ENCODE data around the gene MPZL3. TPM values are rescaled to one million over a fixed set of nuclear protein-coding genes. Genes with fewer than 3 reads are reported as not detected.

MPZL3 gene
- total and polyA plus RNA-seq, 12 donors, result 0.28 to 3.2 (median 0.85) TPM

GRCh38 chr11:118295199-118295598 is 43.0 kb upstream of the MPZL3 start:
- DNase-seq, result no peak
- Histone ChIP-seq H3K4me1 (replicated peaks in 1 of 2) (no peaks in the 10 kb centered on the region), H3K27ac (no peak overlapping the region), H3K27me3 (peaks cover 3% of the 10 kb centered on the region), H3K36me3 (replicated peaks in 1 of 2) (no peaks in the 10 kb centered on the region), H3K9me3 (replicated peaks in 1 of 3) (no peaks in the 10 kb centered on the region), H3K4me3 (no peak overlapping the region)
- TF ChIP-seq CTCF (IDR thresholded peaks at IDR 0.05) (no peak), POLR2A (IDR thresholded peaks at IDR 0.05) (no peak)
- intact Hi-C loops (cut with DNase I), result no loop called here
- WGBS, 4 donors, result 62 to 79% (median 75%) methylated on average over 5 of the region's 5 CpGs

- no peaks in the 10 kb centered on the region for H3K9me3 ChIP-seq (replicated peaks in 1 of 3)
- H3K27me3 ChIP-seq, result peaks cover 3% of the 10 kb centered on the region
- H3K36me3 ChIP-seq (replicated peaks in 1 of 2), result no peaks in the 10 kb centered on the region
- no peak overlapping the region for H3K4me3 ChIP-seq
- WGBS, 4 donors, result 80 to 86% (median 83%) methylated on average over 2 of the region's 2 CpGs
- no peak overlapping the region for H3K27ac ChIP-seq
- TF ChIP-seq POLR2A (IDR thresholded peaks at IDR 0.05), result no peak
- TF ChIP-seq CTCF (IDR thresholded peaks at IDR 0.05), result no peak
- DNase-seq, result no peak
- H3K4me1 ChIP-seq (replicated peaks in 1 of 2), result no peaks in the 10 kb centered on the region
- intact Hi-C loops (cut with DNase I), result no loop called here
These were observed 41.9 kb upstream of the MPZL3 start for GRCh38 chr11:118294053-118294452.

- no peaks in the 10 kb centered on the region for H3K4me1 ChIP-seq (replicated peaks in 1 of 2)
- H3K9me3 ChIP-seq (replicated peaks in 1 of 3), result no peaks in the 10 kb centered on the region
- H3K27me3 ChIP-seq, result peaks cover 3% of the 10 kb centered on the region
- no peaks in the 10 kb centered on the region for H3K36me3 ChIP-seq (replicated peaks in 1 of 2)
- 58 to 72% (median 66%) methylated on average over 9 of the region's 9 CpGs for WGBS, 4 donors
- H3K4me3 ChIP-seq, result no peak overlapping the region
- no peak for DNase-seq
- no peak overlapping the region for H3K27ac ChIP-seq
- intact Hi-C loops (cut with DNase I), result no loop called here
- TF ChIP-seq CTCF (IDR thresholded peaks at IDR 0.05) (no peak), POLR2A (IDR thresholded peaks at IDR 0.05) (no peak)
These were observed 39.4 kb upstream of the MPZL3 start for GRCh38 chr11:118291477-118292135.

- 18 to 26% (median 22%) methylated on average over 8 to 9 of the region's 9 CpGs for WGBS, 4 donors
- Histone ChIP-seq H3K36me3 (replicated peaks in 1 of 2) (no peaks in the 10 kb centered on the region), H3K4me3 (no peak overlapping the region), H3K9me3 (replicated peaks in 1 of 3) (no peaks in the 10 kb centered on the region), H3K27me3 (peaks cover 3% of the 10 kb centered on the region), H3K27ac (no peak overlapping the region), H3K4me1 (replicated peaks in 1 of 2) (no peaks in the 10 kb centered on the region)
- TF ChIP-seq CTCF (IDR thresholded peaks at IDR 0.05), result peak in 4 of 6 experiments; percentile 30 to 46 (median 42)
- no peak for TF ChIP-seq POLR2A (IDR thresholded peaks at IDR 0.05)
- DNase-seq, result peak in 3 of 7 donors; percentile 6 to 25 (median 14)
- intact Hi-C loops (cut with DNase I), result no loop called here
These were observed 38.8 kb upstream of the MPZL3 start for GRCh38 chr11:118290923-118291322.

All from adrenal gland (tissue), 12 donors.